Trophoblast cell (in vitro differentiated cells and primary cell): ENCODE data around the gene SEC61A2.
A peak's percentile ranks its signal among the peaks of the same experiment; 100 is the strongest.

ENCODE experiments used
- DNase-seq, 2 donors: peaks; one replicate each; pipeline ENCODE4 v3.0.0-alpha.2; 2016
- H2AFZ ChIP-seq: 2 replicates; pipeline ENCODE4 v1.6.1; 2013; ENCODE audit warnings: low read length, moderate library complexity, mild to moderate bottlenecking; ENCODE audit not compliant: insufficient read depth, poor library complexity
- H2AK5ac ChIP-seq: 2 replicates; pipeline ENCODE4 v1.6.1; 2013; ENCODE audit warnings: mild to moderate bottlenecking, low read length
- H2BK120ac ChIP-seq: 2 replicates; pipeline ENCODE4 v1.6.1; 2013; ENCODE audit warnings: low read length, mild to moderate bottlenecking, moderate library complexity; ENCODE audit not compliant: insufficient read depth, poor library complexity
- H2BK12ac ChIP-seq: 2 replicates; pipeline ENCODE4 v1.6.1; 2013; ENCODE audit warnings: mild to moderate bottlenecking, low read length, moderate library complexity
- H2BK5ac ChIP-seq: 2 replicates; pipeline ENCODE4 v1.6.1; 2013; ENCODE audit warnings: low read length, low read depth, moderate library complexity, mild to moderate bottlenecking; ENCODE audit not compliant: poor library complexity
- H3K14ac ChIP-seq: 2 replicates; pipeline ENCODE4 v1.6.1; 2013; ENCODE audit warnings: mild to moderate bottlenecking, low read length
- H3K18ac ChIP-seq: 2 replicates; pipeline ENCODE4 v1.6.1; 2013; ENCODE audit warnings: mild to moderate bottlenecking, low read length
- H3K23ac ChIP-seq: 2 replicates; pipeline ENCODE4 v1.6.1; 2013; ENCODE audit warnings: low read length
- H3K27ac ChIP-seq: 2 replicates; pipeline ENCODE4 v1.5.1; 2013; ENCODE audit warnings: low read depth, mild to moderate bottlenecking, inconsistent platforms, low read length, moderate library complexity
- H3K27me3 ChIP-seq: 2 replicates; pipeline ENCODE4 v1.6.1; 2013; ENCODE audit warnings: inconsistent platforms, mild to moderate bottlenecking, low read length, moderate library complexity; ENCODE audit not compliant: insufficient read depth
- H3K36me3 ChIP-seq, 2 experiments: 1 replicate in 1 of 2; 2 replicates in 1 of 2; pipeline ENCODE4 v1.6.1; 2013; ENCODE audit warnings: low read length in 2 of 2, mild to moderate bottlenecking in 2 of 2, moderate library complexity in 1 of 2; ENCODE audit not compliant: insufficient read depth in 2 of 2, control insufficient read depth in 1 of 2
- H3K4ac ChIP-seq: 2 replicates; pipeline ENCODE4 v1.6.1; 2013; ENCODE audit warnings: low read depth, mild to moderate bottlenecking, low read length, moderate library complexity
- H3K4me1 ChIP-seq, 2 experiments: 1 replicate in 1 of 2; 2 replicates in 1 of 2; pipeline ENCODE4 v1.6.1; 2013; ENCODE audit warnings: low read length in 2 of 2, mild to moderate bottlenecking in 2 of 2, moderate library complexity in 1 of 2; ENCODE audit not compliant: insufficient read depth in 2 of 2, control insufficient read depth in 1 of 2
- H3K4me2 ChIP-seq: 2 replicates; pipeline ENCODE4 v1.6.1; 2013; ENCODE audit warnings: inconsistent platforms, mild to moderate bottlenecking, low read length, moderate library complexity
- H3K4me3 ChIP-seq: 2 replicates; pipeline ENCODE4 v1.5.1; 2013; ENCODE audit warnings: mild to moderate bottlenecking, low read depth, low read length, inconsistent platforms
- H3K79me1 ChIP-seq: one replicate; pipeline ENCODE4 v1.6.1; 2013; ENCODE audit warnings: low read length
- H3K79me2 ChIP-seq: 2 replicates; pipeline ENCODE4 v1.6.1; 2013; ENCODE audit warnings: low read length, mild to moderate bottlenecking; ENCODE audit not compliant: control insufficient read depth, insufficient read depth, poor library complexity
- H3K9ac ChIP-seq: 2 replicates; pipeline ENCODE4 v1.6.1; 2013; ENCODE audit warnings: mild to moderate bottlenecking, low read length
- H3K9me3 ChIP-seq: 2 replicates; pipeline ENCODE4 v1.6.1; 2013; ENCODE audit warnings: low read depth, mild to moderate bottlenecking, control low read depth, inconsistent platforms, low read length; ENCODE audit not compliant: insufficient read depth
- H4K12ac ChIP-seq: 2 replicates; pipeline ENCODE4 v1.6.1; 2013; ENCODE audit warnings: low read depth, mild to moderate bottlenecking, low read length, moderate library complexity
- H4K8ac ChIP-seq: 2 replicates; pipeline ENCODE4 v1.6.1; 2013; ENCODE audit warnings: low read depth, mild to moderate bottlenecking, low read length, moderate library complexity
- H4K91ac ChIP-seq: one replicate; pipeline ENCODE4 v1.6.1; 2013; ENCODE audit warnings: low read depth, mild to moderate bottlenecking, low read length, moderate library complexity
- WGBS: extraction: QIAGEN DNeasy Blood & Tissue Kit; methylation state at CpG from one replicate; pipeline ENCODE4 v1.1.7; 2013; ENCODE audit warnings: missing lambda C conversion rate; ENCODE audit not compliant: insufficient read length, insufficient coverage; ENCODE audit errors: extremely low coverage; 5-methylcytosine and 5-hydroxymethylcytosine counted together

The SEC61A2 gene

DNA sequence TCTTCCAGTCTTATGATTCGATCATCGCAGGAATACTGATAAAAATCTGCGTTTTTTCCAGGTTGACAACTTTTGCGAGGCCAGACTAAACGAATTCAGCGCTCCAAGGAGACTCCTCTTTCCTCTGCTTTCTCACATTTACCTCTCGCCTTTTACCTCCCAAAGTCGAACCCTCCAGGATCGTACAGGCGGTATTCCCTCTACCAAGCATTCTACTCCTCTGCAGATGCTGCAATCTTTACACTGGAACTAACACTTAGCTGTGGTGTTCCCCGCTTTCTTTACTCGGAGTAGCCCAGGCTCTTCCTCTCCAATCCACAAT lies 65.8 kb downstream of the SEC61A2 start:
- no CpG with 5 or more reads among the region's 12 CpGs for WGBS
- peak overlapping the region; percentile 19 for H2AFZ ChIP-seq
- H2AK5ac ChIP-seq: no peak overlapping the region
- H3K18ac ChIP-seq: no peak overlapping the region
- H3K23ac ChIP-seq: no peak overlapping the region
- peak overlapping the region; percentile 96 for H3K9ac ChIP-seq
- no peak overlapping the region for H2BK12ac ChIP-seq
- peaks cover 9% of the 10 kb centered on the region for H3K79me1 ChIP-seq
- no peaks in the 10 kb centered on the region for H3K9me3 ChIP-seq
- H3K27me3 ChIP-seq: no peaks in the 10 kb centered on the region
- H4K12ac ChIP-seq: peak overlapping the region; percentile 66
- peak overlapping the region; percentile 7 for H3K4ac ChIP-seq
- DNase-seq: peak in 1 of 2 donors; percentile 21
- H4K8ac ChIP-seq: peak overlapping the region; percentile 85
- no peak overlapping the region for H2BK5ac ChIP-seq
- peak overlapping the region; percentile 30 for H3K14ac ChIP-seq
- peak overlapping the region; percentile 69 for H3K27ac ChIP-seq
- H3K4me2 ChIP-seq: peak overlapping the region; percentile 94
- peak overlapping the region; percentile 99 for H3K4me3 ChIP-seq
- H3K79me2 ChIP-seq: peaks cover 8% of the 10 kb centered on the region
- H3K4me1 ChIP-seq: peaks cover 0 to 2% of the 10 kb centered on the region in 2 experiments
- no peak overlapping the region for H4K91ac ChIP-seq
- no peak overlapping the region for H2BK120ac ChIP-seq
- H3K36me3 ChIP-seq: peaks cover 0 to 1% of the 10 kb centered on the region in 2 experiments

- Histone ChIP-seq H2AK5ac (no peak within 1 kb of the TSS), H3K9me3 (no peaks in the 10 kb centered on the region), H3K27ac (peak within 1 kb of the TSS; percentile 69), H3K79me2 (peaks cover 8% of the 10 kb centered on the region), H3K36me3 (peaks cover 3 to 6% of the 10 kb centered on the region in 2 experiments), H3K14ac (peak within 1 kb of the TSS; percentile 83), H3K4me1 (peaks cover 0 to 2% of the 10 kb centered on the region in 2 experiments), H3K23ac (no peak within 1 kb of the TSS), H4K91ac (peak within 1 kb of the TSS; percentile 69), H3K4me2 (peak within 1 kb of the TSS; percentile 94), H4K8ac (peak within 1 kb of the TSS; percentile 87), H3K9ac (peak within 1 kb of the TSS; percentile 96), H4K12ac (peak within 1 kb of the TSS; percentile 66), H3K27me3 (no peaks in the 10 kb centered on the region), H2BK5ac (peak within 1 kb of the TSS; percentile 81), H2BK12ac (no peak within 1 kb of the TSS), H2BK120ac (peak within 1 kb of the TSS; percentile 49), H2AFZ (peak within 1 kb of the TSS; percentile 57), H3K4ac (peak within 1 kb of the TSS; percentile 81), H3K79me1 (peaks cover 9% of the 10 kb centered on the region), H3K18ac (peak within 1 kb of the TSS; percentile 65), H3K4me3 (peak within 1 kb of the TSS; percentile 99)
- peak; percentile 83 to 88 for DNase-seq
- WGBS: no CpG with 5 or more reads among the region's 62 CpGs
These were observed 66.4 kb downstream of the SEC61A2 start, which contains the start of the genes CDC123 and NUDT5 for GRCh38 chr10:12195603-12196506. Gene CDC123 (plus strand): TSS chr10:12196188. CDS start chr10:12196246, 58 bp downstream. Gene NUDT5 (minus strand): TSS chr10:12195891. CDS start chr10:12186291, 9,600 bp downstream.

- H2BK12ac ChIP-seq: no peak overlapping the region
- peak overlapping the region; percentile 26 for H4K12ac ChIP-seq
- peak overlapping the region; percentile 94 for H3K4me2 ChIP-seq
- peak overlapping the region; percentile 81 for H3K4ac ChIP-seq
- peak overlapping the region; percentile 75 for H4K8ac ChIP-seq
- peak overlapping the region; percentile 99 for H3K4me3 ChIP-seq
- no peak overlapping the region for H3K18ac ChIP-seq
- H2BK5ac ChIP-seq: no peak overlapping the region
- H3K36me3 ChIP-seq: peaks cover 3 to 8% of the 10 kb centered on the region in 2 experiments
- H3K79me2 ChIP-seq: peaks cover 8% of the 10 kb centered on the region
- peaks cover 9% of the 10 kb centered on the region for H3K79me1 ChIP-seq
- no CpG with 5 or more reads among the region's 15 CpGs for WGBS
- H3K27me3 ChIP-seq: no peaks in the 10 kb centered on the region
- no peak for DNase-seq
- H3K14ac ChIP-seq: peak overlapping the region; percentile 83
- peak overlapping the region; percentile 57 for H2AFZ ChIP-seq
- no peak overlapping the region for H3K23ac ChIP-seq
- H3K27ac ChIP-seq: peak overlapping the region; percentile 51
- no peaks in the 10 kb centered on the region for H3K9me3 ChIP-seq
- H4K91ac ChIP-seq: peak overlapping the region; percentile 0
- peak overlapping the region; percentile 26 for H2BK120ac ChIP-seq
- H2AK5ac ChIP-seq: no peak overlapping the region
- H3K9ac ChIP-seq: peak overlapping the region; percentile 54
- H3K4me1 ChIP-seq: no peaks in the 10 kb centered on the region
These were observed 67.2 kb downstream of the SEC61A2 start for GRCh38 chr10:12196531-12197211.

DNA sequence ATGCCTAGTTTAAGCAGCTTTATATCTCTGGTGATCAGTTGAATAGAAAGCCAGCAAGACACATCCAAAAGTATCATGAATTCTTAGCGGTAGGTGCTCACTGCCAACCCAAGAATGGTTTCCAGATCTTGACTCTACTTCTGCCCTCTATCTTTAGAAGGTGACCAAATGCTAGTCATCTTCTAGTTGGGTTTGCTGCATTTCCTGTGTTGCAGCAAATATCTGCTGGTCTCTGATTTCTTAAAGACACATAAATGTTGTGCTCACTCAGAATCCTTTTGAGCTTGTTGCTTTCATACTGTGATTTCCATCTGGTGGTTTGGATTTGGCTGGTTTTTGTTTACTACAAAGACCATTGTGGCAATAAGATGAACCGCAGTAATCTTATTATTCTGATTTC lies 68.7 kb downstream of the SEC61A2 start:
- H3K9ac ChIP-seq: no peak overlapping the region
- no peak overlapping the region for H4K12ac ChIP-seq
- no peak overlapping the region for H2BK120ac ChIP-seq
- peaks cover 7 to 15% of the 10 kb centered on the region in 2 experiments for H3K36me3 ChIP-seq
- H2AK5ac ChIP-seq: no peak overlapping the region
- no peaks in the 10 kb centered on the region for H3K27me3 ChIP-seq
- DNase-seq: no peak
- no peak overlapping the region for H4K91ac ChIP-seq
- no peak overlapping the region for H3K4me2 ChIP-seq
- H4K8ac ChIP-seq: no peak overlapping the region
- peaks cover 8% of the 10 kb centered on the region for H3K79me2 ChIP-seq
- no peak overlapping the region for H2AFZ ChIP-seq
- peaks cover 9% of the 10 kb centered on the region for H3K79me1 ChIP-seq
- H3K4ac ChIP-seq: no peak overlapping the region
- H3K4me1 ChIP-seq: no peaks in the 10 kb centered on the region
- no peak overlapping the region for H3K18ac ChIP-seq
- no CpG with 5 or more reads among the region's 2 CpGs for WGBS
- no peak overlapping the region for H3K23ac ChIP-seq
- no peaks in the 10 kb centered on the region for H3K9me3 ChIP-seq
- no peak overlapping the region for H3K4me3 ChIP-seq
- H3K14ac ChIP-seq: no peak overlapping the region
- no peak overlapping the region for H3K27ac ChIP-seq
- H2BK5ac ChIP-seq: no peak overlapping the region
- no peak overlapping the region for H2BK12ac ChIP-seq
